NCI-H2227 (cell line): Measurements from ENCODE around the gene PRKCZ.
A peak's percentile ranks its signal among the peaks of the same experiment; 100 is the strongest.

ENCODE experiments used
- DNase-seq: peaks from one replicate; lab custom pipeline; 2025; ENCODE audit not compliant: unreplicated experiment; lab: John Stamatoyannopoulos, UW

PRKCZ gene

GRCh38 chr1:2175681-2176454 is 125.7 kb downstream of the PRKCZ start:
- DNase-seq: no peak

- DNase-seq: no peak
Observed at GRCh38 chr1:2176615-2177014, 126.4 kb downstream of the PRKCZ start.

- no peak for DNase-seq
Observed at GRCh38 chr1:2177541-2177940, 127.3 kb downstream of the PRKCZ start.

- no peak for DNase-seq
Observed at GRCh38 chr1:2177946-2178538, 127.8 kb downstream of the PRKCZ start.

GRCh38 chr1:2178875-2179274 is 128.7 kb downstream of the PRKCZ start:
- no peak for DNase-seq

GRCh38 chr1:2179283-2180013 is 129.2 kb downstream of the PRKCZ start:
- DNase-seq: peak; percentile 29

- no peak for DNase-seq
Observed at GRCh38 chr1:2180297-2181245, 130.4 kb downstream of the PRKCZ start.

- DNase-seq: no peak
Observed at GRCh38 chr1:2181271-2181670, 131.1 kb downstream of the PRKCZ start.

- no peak for DNase-seq
Observed at GRCh38 chr1:2181752-2182151, 131.5 kb downstream of the PRKCZ start.

GRCh38 chr1:2182376-2182775 is 132.2 kb downstream of the PRKCZ start:
- DNase-seq: no peak

GRCh38 chr1:2183937-2184334 is 133.7 kb downstream of the PRKCZ start:
- no peak for DNase-seq

GRCh38 chr1:2184531-2184930 is 134.3 kb downstream of the PRKCZ start:
- DNase-seq: no peak

- no peak for DNase-seq
Observed at GRCh38 chr1:2184934-2185333, 134.7 kb downstream of the PRKCZ start.

- no peak for DNase-seq
Observed at GRCh38 chr1:2185880-2186855, 136.0 kb downstream of the PRKCZ start.

- no peak for DNase-seq
Observed at GRCh38 chr1:2186901-2187300, 136.7 kb downstream of the PRKCZ start.

- DNase-seq: no peak
Observed at GRCh38 chr1:2187619-2188018, 137.4 kb downstream of the PRKCZ start.

GRCh38 chr1:2188336-2188735 is 138.1 kb downstream of the PRKCZ start:
- DNase-seq: no peak

- peak; percentile 96 for DNase-seq
Observed at GRCh38 chr1:2189459-2190425, 139.5 kb downstream of the PRKCZ start.
